GM12878 (cell line): Measurements from ENCODE around the gene ASIC1. TPM values are rescaled to one million over a fixed set of nuclear protein-coding genes. Genes with fewer than 3 reads are reported as not detected.

Source experiments
- ATAC-seq: fragments of 200-7000 bp; cut with Tn5 transposase; 3 replicates; pipeline ENCODE4 v1.9.1; 2020; ENCODE audit warnings: mild to moderate bottlenecking, moderate library complexity
- BruUV-seq: library from RNA; stranded (reverse); fragments of 400-500 nt; replicated peaks from 2 replicates; lab custom pipeline; 2021; lab: Mats Ljungman, UMichigan
- CTCF ChIA-PET: fragments of 300-600 bp; sonication (Branson Sonifier 250); formaldehyde crosslinking; extraction: SDS; loops from one replicate; lab custom pipeline; 2021; ENCODE audit warnings: inconsistent platforms; lab: Yijun Ruan, JAX
- POLR2A ChIA-PET: fragments of 350-600 bp; formaldehyde crosslinking; extraction: SDS; loops from one replicate; lab custom pipeline; 2021; ENCODE audit warnings: inconsistent platforms; lab: Charles Lee
- RAD21 ChIA-PET: fragments of 300-600 bp; sonication (Branson Sonifier 250); formaldehyde crosslinking; loops from one replicate; lab custom pipeline; 2023; ENCODE audit warnings: antibody characterized with exemption; ENCODE audit not compliant: unreplicated experiment; lab: Charles Lee
- SMC1A ChIA-PET: fragments of 300-600 bp; sonication (Branson Sonifier 250); formaldehyde crosslinking; loops from one replicate; lab custom pipeline; 2023; ENCODE audit not compliant: unreplicated experiment, uncharacterized antibody; lab: Charles Lee
- DNase-seq: peaks from one replicate; pipeline ENCODE4 v3.0.0-alpha.2; 2011; ENCODE audit warnings: low read depth, low spot score
- FAIRE-seq: peaks from 3 replicates; lab custom pipeline; 2011; peaks lifted over from hg19 to GRCh38; lab: Jason Lieb, UNC
- H2AFZ ChIP-seq: 2 replicates; pipeline ENCODE4 v1.6.0; 2011; ENCODE audit warnings: low read depth, low read length, control low read depth; ENCODE audit not compliant: control insufficient read depth
- H3K27ac ChIP-seq: 2 replicates; pipeline ENCODE4 v1.5.1; 2011; ENCODE audit warnings: control low read depth; ENCODE audit not compliant: control insufficient read depth, insufficient read depth
- H3K27me3 ChIP-seq, 2 experiments: replicated peaks in 1 of 2; 2 replicates each; pipeline versions ENCODE4 v1.6.0 to v1.6.1; 2011; ENCODE audit warnings: low read length in 1 of 2; ENCODE audit not compliant: control insufficient read depth in 2 of 2, insufficient read depth in 2 of 2
- H3K36me3 ChIP-seq, 2 experiments: 2 replicates each; pipeline ENCODE4 v1.5.1; 2011; ENCODE audit warnings: low read length in 1 of 2; ENCODE audit not compliant: control insufficient read depth in 2 of 2, insufficient read depth in 2 of 2
- H3K4me1 ChIP-seq: 2 replicates; pipeline ENCODE4 v1.6.1; 2011; ENCODE audit warnings: mild to moderate bottlenecking, low read length, moderate library complexity, mixed read lengths; ENCODE audit not compliant: control insufficient read depth, insufficient read depth
- H3K4me2 ChIP-seq: 2 replicates; pipeline ENCODE4 v1.6.0; 2011; ENCODE audit warnings: control low read depth; ENCODE audit not compliant: control insufficient read depth, insufficient read depth
- H3K4me3 ChIP-seq: fragments of 200-600 bp; sonication (generic); 2 replicates; pipeline ENCODE4 v1.5.1; 2016
- H3K79me2 ChIP-seq: 2 replicates; pipeline ENCODE4 v1.6.0; 2011; ENCODE audit warnings: low read length; ENCODE audit not compliant: control insufficient read depth, insufficient read depth
- H3K9ac ChIP-seq: 2 replicates; pipeline ENCODE4 v1.8.0; 2011; ENCODE audit warnings: low read length, control low read depth, mixed read lengths; ENCODE audit not compliant: control insufficient read depth, insufficient read depth
- H3K9me3 ChIP-seq: replicated peaks from 3 replicates; pipeline ENCODE4 v1.5.1; 2011; ENCODE audit warnings: mild to moderate bottlenecking, low read length; ENCODE audit not compliant: control insufficient read depth, insufficient read depth
- H4K20me1 ChIP-seq: 2 replicates; pipeline ENCODE4 v1.6.0; 2011; ENCODE audit not compliant: control insufficient read depth, insufficient read depth
- BACH1 ChIP-seq: fragments of 450-650 bp; IDR thresholded peaks from 2 replicates; pipeline ENCODE4 v1.6.1; 2017; ENCODE audit warnings: mild to moderate bottlenecking, borderline replicate concordance
- BCL11A ChIP-seq: IDR thresholded peaks from 2 replicates; pipeline ENCODE4 v1.6.1; 2011; ENCODE audit warnings: low read depth, low read length
- ESRRA ChIP-seq: IDR thresholded peaks from 2 replicates; pipeline ENCODE4 v1.6.1; 2012; ENCODE audit warnings: mild to moderate bottlenecking, low read length, improper control_type of control experiment
- HCFC1 ChIP-seq: fragments of 150-350 bp; IDR thresholded peaks from 2 replicates; pipeline ENCODE4 v1.6.1; 2014; ENCODE audit warnings: low read length
- POLR2A ChIP-seq: IDR thresholded peaks from 2 replicates; pipeline ENCODE4 v1.6.1; 2011; ENCODE audit warnings: low read depth, mild to moderate bottlenecking, low read length
- RAD51 ChIP-seq: fragments of 450-650 bp; IDR thresholded peaks from 2 replicates; pipeline ENCODE4 v1.6.1; 2016; ENCODE audit warnings: moderate library complexity, mild to moderate bottlenecking, inconsistent platforms
- RUNX3 ChIP-seq: IDR thresholded peaks from 2 replicates; pipeline ENCODE4 v1.6.1; 2012; ENCODE audit warnings: low read length, inconsistent platforms
- SMAD5 ChIP-seq: IDR thresholded peaks from 2 replicates; pipeline ENCODE4 v1.6.1; 2016; ENCODE audit warnings: antibody characterized with exemption, low read depth
- SUPT20H ChIP-seq: IDR thresholded peaks from 2 replicates; pipeline ENCODE4 v1.6.1; 2011; ENCODE audit warnings: low read depth, mild to moderate bottlenecking, low read length, moderate library complexity, borderline replicate concordance; ENCODE audit not compliant: control insufficient read depth
- ZSCAN29 ChIP-seq: fragments of 450-650 bp; IDR thresholded peaks from 2 replicates; pipeline ENCODE4 v1.6.1; 2017; ENCODE audit warnings: mild to moderate bottlenecking, moderate library complexity
- WGBS: methylation state at CpG from one replicate; pipeline ENCODE4 v1.1.6; 2016; ENCODE audit warnings: low lambda C conversion rate; ENCODE audit not compliant: insufficient replicate concordance, insufficient coverage; ENCODE audit errors: missing lambda C conversion rate; 5-methylcytosine and 5-hydroxymethylcytosine counted together
- in situ Hi-C: fragments of 300-500 bp; cut with MboI; formaldehyde crosslinking; loops from 9 replicates; pipeline ENCODE4 v1.14.3; 2018; ENCODE audit warnings: mixed read lengths
- intact Hi-C: fragments of 100-400 bp; cut with micrococcal nuclease; formaldehyde crosslinking; loops from one replicate; pipeline ENCODE4 v1.14.2; 2022; ENCODE audit not compliant: unreplicated experiment
- polyA plus RNA-seq, 11 experiments: library from polyadenylated mRNA; depleted of rRNA in 4 of 11; unstranded in 6 of 11; stranded (reverse) in 5 of 11; fragments of >200 nt; fragmentation: Nextera tagmentation in 4 of 11; fragmentation: Illumina TruSeq in 1 of 11; extraction: Ambion mirVana in 4 of 11; extraction: Trizol in 1 of 11; gene quantifications; 1 replicate in 1 of 11; 2 replicates in 10 of 11; pipeline versions ENCODE4 v1.2.1 to v1.2.3, GENCODE V29; 2011 to 2016; ENCODE audit warnings: inconsistent platforms in 2 of 11, missing spikeins in 2 of 11, low read depth in 1 of 11
- total RNA-seq, 4 experiments: library from RNA; depleted of rRNA in 3 of 4; stranded (reverse); fragments of >200 nt in 3 of 4; fragmentation: Illumina TruSeq in 1 of 4; extraction: Trizol in 1 of 4; gene quantifications; 2 replicates each; pipeline versions ENCODE4 v1.2.1 to v1.2.3, GENCODE V29; 2013 to 2021
- TF ChIP-seq, protein P1 (sequence below): fragments of 450-650 bp; IDR thresholded peaks from 2 replicates; pipeline ENCODE4 v1.6.1; 2016; ENCODE audit warnings: mild to moderate bottlenecking
- TF ChIP-seq, protein P2 (sequence below): fragments of 450-650 bp; formaldehyde crosslinking; IDR thresholded peaks from 2 replicates; pipeline ENCODE4 v1.5.0; 2022; ENCODE audit warnings: mild to moderate bottlenecking, missing genetic modification characterization

Gene ASIC1
- total and polyA plus RNA-seq, 10 of the 15 experiments (the other 5 are each of a cell fraction or from before 2014, with no cell fraction given): 0.02 to 0.28 (median 0.21) TPM; not detected in 4

DNA sequence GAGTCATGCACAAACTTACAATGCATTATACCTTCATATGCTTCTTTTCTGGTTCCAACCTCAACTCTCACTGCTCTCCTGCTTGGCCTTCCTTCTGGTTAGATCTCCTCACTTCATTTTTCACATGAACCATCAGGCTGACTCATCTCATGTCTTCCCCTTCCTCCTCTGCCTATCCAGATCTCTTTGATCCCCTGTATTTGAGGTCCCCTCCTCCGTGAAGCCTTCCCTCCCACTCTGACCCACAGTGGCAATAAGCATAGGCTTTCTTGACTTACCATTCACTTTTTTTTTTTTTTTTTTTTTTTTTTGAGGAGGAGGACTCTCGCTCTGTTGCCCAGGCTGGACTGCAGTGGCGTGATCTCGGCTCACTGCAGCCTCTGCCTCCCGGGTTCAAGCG is 14.7 kb upstream of the ASIC1 start:
- Histone ChIP-seq H3K79me2 (no peaks in the 10 kb centered on the region), H3K9me3 (no peaks in the 10 kb centered on the region), H2AFZ (no peak overlapping the region), H4K20me1 (no peaks in the 10 kb centered on the region), H3K4me2 (no peak overlapping the region), H3K9ac (no peak overlapping the region), H3K27ac (no peak overlapping the region), H3K27me3 (no peaks in the 10 kb centered on the region), H3K4me3 (no peak overlapping the region), H3K4me1 (no peaks in the 10 kb centered on the region), H3K36me3 (no peaks in the 10 kb centered on the region)
- DNase-seq (no peak), FAIRE-seq (no peak), ATAC-seq (no peak)
- CTCF ChIA-PET: interaction anchor here (0.6 to 1.8 kb wide), 3 partner anchors 26 to 76 kb away, joined by 3 to 6 read pairs (median 3); no protein-coding TSS in a partner anchor
- 2% methylated on average over 5 of the region's 6 CpGs for whole genome bisulfite sequencing
- intact Hi-C loops: no loop called here
- SMC1A ChIA-PET: interaction anchor here (1.4 kb wide), 1 partner anchor 28 kb away, joined by 4 read pairs; no protein-coding TSS in a partner anchor
- RAD21 ChIA-PET: no interaction called here
- BruUV-seq: no TSS peak
- in situ Hi-C loops: no loop called here
- TF ChIP-seq ESRRA (no peak), SUPT20H (no peak), ZSCAN29 (no peak), RAD51 (no peak), RUNX3 (no peak), BACH1 (no peak)
- POLR2A ChIA-PET: no interaction called here

DNA sequence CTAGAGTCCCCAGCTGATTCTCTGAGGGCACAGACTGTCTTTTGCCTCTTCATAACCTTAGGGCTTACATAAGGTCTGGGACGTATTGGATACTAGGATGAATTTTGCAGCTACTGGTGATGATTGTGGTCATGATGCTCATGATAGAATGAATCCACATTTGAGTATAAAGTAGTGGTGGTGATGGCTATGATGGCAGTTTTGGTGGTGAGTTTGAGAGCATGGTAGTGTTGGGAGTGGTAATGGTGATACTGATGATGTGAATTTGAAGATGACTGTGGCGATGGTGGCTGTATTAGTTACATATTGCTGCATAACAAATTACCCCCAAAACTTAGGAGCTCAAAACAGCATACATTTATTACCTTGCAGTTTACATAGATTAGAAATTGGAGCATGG is 14.1 kb upstream of the ASIC1 start:
- no peak overlapping the region for H3K27ac ChIP-seq
- ChIA-PET SMC1A (no interaction called here), CTCF (interaction anchor here (0.6 to 1.9 kb wide), 6 partner anchors 25 to 1804 kb away, joined by 3 to 6 read pairs (median 3); no protein-coding TSS in a partner anchor), POLR2A (interaction anchor here (0.6 kb wide), 1 partner anchor 378 kb away, joined by 3 read pairs; no protein-coding TSS in a partner anchor), RAD21 (no interaction called here)
- no peaks in the 10 kb centered on the region for H3K79me2 ChIP-seq
- intact Hi-C loops: no loop called here
- no peak overlapping the region for H3K4me3 ChIP-seq
- H3K4me1 ChIP-seq: no peaks in the 10 kb centered on the region
- H2AFZ ChIP-seq: no peak overlapping the region
- ATAC-seq (no peak), DNase-seq (no peak), FAIRE-seq (no peak)
- 89% methylated on average over 2 of the region's 2 CpGs for WGBS
- BruUV-seq: no TSS peak
- H3K9me3 ChIP-seq: no peaks in the 10 kb centered on the region
- no peaks in the 10 kb centered on the region for H3K36me3 ChIP-seq
- in situ Hi-C loops: no loop called here
- H4K20me1 ChIP-seq: no peaks in the 10 kb centered on the region
- H3K27me3 ChIP-seq: no peaks in the 10 kb centered on the region
- H3K4me2 ChIP-seq: no peak overlapping the region
- no peak overlapping the region for H3K9ac ChIP-seq
- TF ChIP-seq HCFC1 (no peak), BCL11A (no peak), SMAD5 (no peak), POLR2A (no peak)
- TF ChIP-seq, protein P1, sequence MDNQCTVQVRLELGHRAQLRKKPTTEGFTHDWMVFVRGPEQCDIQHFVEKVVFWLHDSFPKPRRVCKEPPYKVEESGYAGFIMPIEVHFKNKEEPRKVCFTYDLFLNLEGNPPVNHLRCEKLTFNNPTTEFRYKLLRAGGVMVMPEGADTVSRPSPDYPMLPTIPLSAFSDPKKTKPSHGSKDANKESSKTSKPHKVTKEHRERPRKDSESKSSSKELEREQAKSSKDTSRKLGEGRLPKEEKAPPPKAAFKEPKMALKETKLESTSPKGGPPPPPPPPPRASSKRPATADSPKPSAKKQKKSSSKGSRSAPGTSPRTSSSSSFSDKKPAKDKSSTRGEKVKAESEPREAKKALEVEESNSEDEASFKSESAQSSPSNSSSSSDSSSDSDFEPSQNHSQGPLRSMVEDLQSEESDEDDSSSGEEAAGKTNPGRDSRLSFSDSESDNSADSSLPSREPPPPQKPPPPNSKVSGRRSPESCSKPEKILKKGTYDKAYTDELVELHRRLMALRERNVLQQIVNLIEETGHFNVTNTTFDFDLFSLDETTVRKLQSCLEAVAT: no peak
- TF ChIP-seq, protein P2, sequence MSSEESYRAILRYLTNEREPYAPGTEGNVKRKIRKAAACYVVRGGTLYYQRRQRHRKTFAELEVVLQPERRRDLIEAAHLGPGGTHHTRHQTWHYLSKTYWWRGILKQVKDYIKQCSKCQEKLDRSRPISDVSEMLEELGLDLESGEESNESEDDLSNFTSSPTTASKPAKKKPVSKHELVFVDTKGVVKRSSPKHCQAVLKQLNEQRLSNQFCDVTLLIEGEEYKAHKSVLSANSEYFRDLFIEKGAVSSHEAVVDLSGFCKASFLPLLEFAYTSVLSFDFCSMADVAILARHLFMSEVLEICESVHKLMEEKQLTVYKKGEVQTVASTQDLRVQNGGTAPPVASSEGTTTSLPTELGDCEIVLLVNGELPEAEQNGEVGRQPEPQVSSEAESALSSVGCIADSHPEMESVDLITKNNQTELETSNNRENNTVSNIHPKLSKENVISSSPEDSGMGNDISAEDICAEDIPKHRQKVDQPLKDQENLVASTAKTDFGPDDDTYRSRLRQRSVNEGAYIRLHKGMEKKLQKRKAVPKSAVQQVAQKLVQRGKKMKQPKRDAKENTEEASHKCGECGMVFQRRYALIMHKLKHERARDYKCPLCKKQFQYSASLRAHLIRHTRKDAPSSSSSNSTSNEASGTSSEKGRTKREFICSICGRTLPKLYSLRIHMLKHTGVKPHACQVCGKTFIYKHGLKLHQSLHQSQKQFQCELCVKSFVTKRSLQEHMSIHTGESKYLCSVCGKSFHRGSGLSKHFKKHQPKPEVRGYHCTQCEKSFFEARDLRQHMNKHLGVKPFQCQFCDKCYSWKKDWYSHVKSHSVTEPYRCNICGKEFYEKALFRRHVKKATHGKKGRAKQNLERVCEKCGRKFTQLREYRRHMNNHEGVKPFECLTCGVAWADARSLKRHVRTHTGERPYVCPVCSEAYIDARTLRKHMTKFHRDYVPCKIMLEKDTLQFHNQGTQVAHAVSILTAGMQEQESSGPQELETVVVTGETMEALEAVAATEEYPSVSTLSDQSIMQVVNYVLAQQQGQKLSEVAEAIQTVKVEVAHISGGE (CRISPR knock-in tag): no peak
